Mucosa of gallbladder (tissue), 1 donor: ENCODE results near the gene TMEM74B. TPM values are rescaled to one million over a fixed set of nuclear protein-coding genes. Genes with fewer than 3 reads are reported as not detected.
"Not testable (repeated sequence)": the region's sequence is repeated elsewhere in the genome, so short reads cannot be mapped to it uniquely, and the experiment has no call there.

ENCODE experiments used
- DNase-seq: peaks from one replicate; pipeline ENCODE4 v3.0.0-alpha.2; 2020; ENCODE audit warnings: low spot score
- total RNA-seq: library from RNA; stranded (reverse); gene quantifications from one replicate; pipeline ENCODE4 v1.2.1, GENCODE V29; 2021
- donor health status: DM: no; HTN: no; CAD: no.

The TMEM74B gene
- 2.0 TPM for total RNA-seq

- DNase-seq = no peak
Measured at GRCh38 chr20:1184638-1185315, at the start of gene TMEM74B. TSS of gene TMEM74B (minus strand) at chr20:1184981. CDS start at chr20:1183801, 1,180 bp downstream.

- no peak for DNase-seq
Measured at GRCh38 chr20:1232286-1233111, 47.7 kb upstream of the TMEM74B start.

GRCh38 chr20:1229541-1229940 is 44.8 kb upstream of the TMEM74B start:
- DNase-seq = no peak

GRCh38 chr20:1225783-1226654 is 41.2 kb upstream of the TMEM74B start, which contains the start of gene RAD21L1:
TSS of gene RAD21L1 (plus strand) at chr20:1226044. CDS start at chr20:1228454, 2,410 bp downstream.
- peak; percentile 81 for DNase-seq

- no peak for DNase-seq
Measured at GRCh38 chr20:1225263-1225782, 40.5 kb upstream of the TMEM74B start.

- DNase-seq = no peak
Measured at GRCh38 chr20:1224205-1224890, 39.6 kb upstream of the TMEM74B start.

GRCh38 chr20:1222750-1223149 is 38.0 kb upstream of the TMEM74B start:
- not testable (repeated sequence) for DNase-seq

GRCh38 chr20:1216527-1217427 is 32.0 kb upstream of the TMEM74B start:
- not testable (repeated sequence) for DNase-seq

GRCh38 chr20:1215386-1216170 is 30.8 kb upstream of the TMEM74B start:
- no peak for DNase-seq

- DNase-seq = no peak
Measured at GRCh38 chr20:1214838-1215261, 30.1 kb upstream of the TMEM74B start.

- peak; percentile 72 for DNase-seq
Measured at GRCh38 chr20:1212607-1213396, 28.0 kb upstream of the TMEM74B start.

GRCh38 chr20:1212023-1212422 is 27.2 kb upstream of the TMEM74B start:
- no peak for DNase-seq

GRCh38 chr20:1210501-1210900 is 25.7 kb upstream of the TMEM74B start:
- DNase-seq = no peak

- no peak for DNase-seq
Measured at GRCh38 chr20:1209447-1210387, 24.9 kb upstream of the TMEM74B start.

GRCh38 chr20:1207293-1207878 is 22.6 kb upstream of the TMEM74B start:
- no peak for DNase-seq

- no peak for DNase-seq
Measured at GRCh38 chr20:1206366-1207148, 21.8 kb upstream of the TMEM74B start.
